DMS153 (cell line): ENCODE data around the gene SLC19A1.

ENCODE experiments used
- DNase-seq: peaks from one replicate; lab custom pipeline; 2025; lab: John Stamatoyannopoulos, UW

SLC19A1 gene

DNA sequence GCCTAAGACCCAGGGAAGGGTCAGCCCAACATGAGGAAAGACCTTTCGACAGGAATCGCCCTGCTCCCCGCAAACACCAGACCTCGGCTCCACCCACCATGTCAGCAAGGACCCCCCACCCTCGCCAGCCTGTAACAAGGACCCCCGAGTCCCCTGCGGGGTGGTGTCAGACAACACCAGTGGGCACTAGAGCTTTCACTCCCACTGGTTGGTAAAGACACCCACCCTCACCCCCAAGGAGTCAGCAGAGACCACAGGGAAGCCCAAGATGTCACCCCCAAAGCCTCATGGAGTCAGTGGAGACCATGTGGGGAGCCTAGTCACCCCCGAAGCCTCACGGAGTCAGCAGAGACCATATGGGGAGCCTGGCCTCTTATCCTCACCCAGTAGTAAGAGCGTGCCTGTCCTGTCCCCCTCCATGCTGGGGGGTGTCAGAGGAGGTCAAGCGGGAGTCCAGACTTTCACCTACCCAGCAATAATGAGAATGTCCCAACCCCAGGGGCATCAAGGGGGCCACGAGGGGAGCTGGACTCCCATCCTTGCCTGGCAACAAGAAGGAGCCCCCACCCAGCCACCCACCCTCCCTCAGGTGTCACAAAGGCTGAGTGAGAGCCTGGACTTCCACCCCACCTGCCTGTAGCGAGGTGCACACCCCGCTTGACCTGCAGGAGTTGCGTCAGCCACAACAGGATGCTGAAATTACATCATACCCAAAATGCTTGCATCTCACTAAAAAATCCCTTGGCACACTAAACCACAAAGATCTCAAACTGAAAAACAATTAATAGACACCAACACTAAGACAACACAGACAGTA is 24.8 kb downstream of the SLC19A1 start:
- DNase-seq: no peak

DNA sequence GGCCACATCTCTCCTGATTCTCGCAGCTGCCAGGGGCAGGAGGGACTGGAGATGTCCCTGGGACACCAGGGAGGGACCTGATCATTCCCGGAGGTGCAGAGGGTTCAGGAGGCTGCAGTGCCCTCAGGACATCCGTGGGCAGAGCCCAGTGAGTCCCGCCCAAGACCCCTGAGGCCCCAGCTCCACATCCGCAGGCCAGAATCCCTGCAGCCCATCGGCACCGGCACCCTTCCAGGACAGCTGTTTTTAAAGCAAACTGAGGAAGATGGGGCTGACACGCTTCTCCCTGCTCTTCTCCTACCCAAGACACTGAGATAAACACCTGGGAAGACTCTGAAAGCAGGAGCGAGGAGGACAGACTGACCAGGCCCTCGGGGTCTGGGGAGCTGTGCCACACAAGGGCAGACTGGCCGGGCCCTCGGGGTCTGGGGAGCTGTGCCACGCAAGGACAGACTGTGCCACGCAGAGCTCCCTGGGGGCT is 25.5 kb downstream of the SLC19A1 start:
- DNase-seq: no peak

DNA sequence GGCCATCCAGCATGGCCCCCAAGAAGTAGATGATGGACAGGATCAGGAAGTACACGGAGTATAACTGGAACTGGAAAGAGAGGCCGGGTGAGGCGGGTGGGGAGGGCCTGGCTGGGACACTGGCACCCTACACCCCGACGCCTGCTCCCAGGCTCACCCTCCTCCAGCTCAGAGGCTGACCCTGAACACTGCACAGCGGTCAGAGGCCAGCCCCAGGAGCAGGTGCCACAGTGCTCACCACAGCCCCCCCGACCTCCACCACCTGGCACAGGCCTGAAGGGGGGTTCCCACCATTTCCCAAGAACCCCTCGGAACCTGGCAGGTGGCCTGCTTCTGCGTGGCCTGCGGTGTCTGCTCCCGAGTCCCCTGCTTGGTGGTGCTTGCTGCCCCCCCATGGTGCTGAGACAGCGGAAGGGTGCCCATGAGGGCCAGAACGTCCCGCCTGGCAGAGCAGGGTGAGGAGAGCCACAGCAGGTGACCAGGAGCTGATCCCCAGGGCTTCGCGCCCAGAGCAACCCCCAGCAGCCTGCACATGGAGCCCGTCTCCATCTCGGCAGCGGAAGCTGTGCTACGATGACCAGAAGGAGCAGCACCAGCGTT is 26.1 kb downstream of the SLC19A1 start:
- no peak for DNase-seq

GRCh38 chr21:45515241-45516061 is 26.8 kb downstream of the SLC19A1 start:
- DNase-seq: no peak

DNA sequence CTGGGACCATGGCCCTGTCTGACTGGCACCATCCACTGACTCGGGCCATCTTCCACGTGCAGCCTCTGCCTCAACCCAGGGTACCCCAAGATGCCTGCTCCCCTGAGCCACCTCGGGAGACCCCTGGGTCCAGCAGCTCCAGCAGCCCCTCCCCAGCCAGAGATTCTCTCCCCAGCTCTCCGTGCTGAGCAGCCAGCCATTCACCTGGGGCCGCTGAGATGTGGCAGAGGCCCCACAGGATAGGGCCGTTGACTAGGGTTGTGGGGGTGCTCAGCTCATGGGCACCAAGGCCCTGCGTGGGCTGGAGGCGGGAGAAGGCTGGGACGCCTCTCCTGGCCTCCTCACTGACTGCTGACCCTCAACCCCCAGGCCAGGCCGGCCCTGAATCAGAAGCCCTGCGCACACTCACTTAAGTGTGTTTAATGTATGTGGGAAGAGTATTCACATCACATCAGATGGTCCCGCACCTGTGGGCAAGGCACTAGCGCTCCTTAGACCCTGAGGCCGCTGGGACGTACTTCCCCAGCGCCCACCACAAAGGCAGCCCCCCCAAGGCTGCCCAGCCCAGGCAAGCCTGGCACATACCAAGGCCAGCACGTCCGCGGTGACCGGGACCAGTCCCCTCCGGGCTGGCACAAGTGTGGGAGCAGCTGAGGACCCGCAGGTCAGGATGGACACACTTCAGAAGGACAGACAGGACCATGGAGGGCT is 27.8 kb downstream of the SLC19A1 start:
- DNase-seq: no peak

DNA sequence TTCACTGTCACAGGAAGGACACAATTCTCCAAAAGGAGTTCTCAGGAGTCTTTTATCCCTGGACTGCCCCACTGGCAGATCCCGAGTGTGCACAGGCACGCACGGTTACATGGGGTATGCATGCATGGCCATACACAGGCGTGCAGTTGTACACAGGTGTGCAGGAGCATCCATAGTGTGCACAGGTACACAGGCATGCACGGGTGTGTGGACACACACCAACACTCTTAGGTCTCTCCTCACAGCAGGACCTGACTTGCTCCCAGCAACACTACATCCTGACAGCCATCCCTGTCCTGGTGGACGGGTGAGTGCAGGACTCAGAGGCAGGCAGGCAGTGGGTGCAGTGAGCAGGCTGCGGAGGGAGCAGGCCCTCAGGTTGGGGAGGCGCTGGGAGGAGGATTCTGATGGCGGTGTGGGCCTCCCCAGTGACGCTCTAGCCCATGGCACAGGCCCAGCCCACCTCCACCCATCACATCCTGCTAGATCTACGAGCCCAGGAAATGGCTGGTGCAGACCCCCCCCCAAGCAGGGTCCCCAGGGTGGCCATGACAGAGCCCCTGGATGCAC is 28.4 kb downstream of the SLC19A1 start:
- DNase-seq: no peak

DNA sequence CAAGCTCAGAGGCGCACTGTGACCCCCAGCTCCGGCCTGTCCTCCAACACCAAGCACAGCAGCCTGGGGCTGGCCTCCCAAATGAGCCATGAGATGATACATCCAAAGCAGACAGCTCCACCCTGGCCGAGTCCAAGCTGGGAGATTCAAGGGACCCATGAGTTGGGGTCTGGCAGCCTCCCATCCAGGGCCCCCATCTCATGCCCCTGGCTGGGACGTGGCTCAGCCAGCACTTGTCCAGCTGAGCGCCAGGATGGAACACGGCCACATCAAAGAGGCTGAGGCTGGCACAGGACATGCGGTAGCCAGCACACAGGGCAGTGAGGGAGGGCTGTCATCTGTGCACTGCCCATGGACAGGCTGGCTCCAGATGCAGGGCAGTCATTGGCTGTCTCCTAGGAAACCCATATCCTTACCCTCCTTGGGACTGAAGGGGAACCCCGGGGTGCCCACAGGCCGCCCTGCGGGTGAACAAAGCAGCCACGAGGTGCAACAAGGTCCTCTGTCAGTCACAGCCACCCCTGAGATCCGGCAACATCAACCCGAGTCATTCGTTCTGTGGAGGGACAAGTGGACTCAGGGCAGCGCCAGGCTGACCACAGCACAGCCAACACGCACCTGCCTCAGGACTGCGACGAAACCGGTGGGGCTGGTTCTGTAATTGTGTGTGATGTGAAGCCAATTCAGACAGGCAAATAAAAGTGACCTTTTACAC is 29.1 kb downstream of the SLC19A1 start:
- no peak for DNase-seq

DNA sequence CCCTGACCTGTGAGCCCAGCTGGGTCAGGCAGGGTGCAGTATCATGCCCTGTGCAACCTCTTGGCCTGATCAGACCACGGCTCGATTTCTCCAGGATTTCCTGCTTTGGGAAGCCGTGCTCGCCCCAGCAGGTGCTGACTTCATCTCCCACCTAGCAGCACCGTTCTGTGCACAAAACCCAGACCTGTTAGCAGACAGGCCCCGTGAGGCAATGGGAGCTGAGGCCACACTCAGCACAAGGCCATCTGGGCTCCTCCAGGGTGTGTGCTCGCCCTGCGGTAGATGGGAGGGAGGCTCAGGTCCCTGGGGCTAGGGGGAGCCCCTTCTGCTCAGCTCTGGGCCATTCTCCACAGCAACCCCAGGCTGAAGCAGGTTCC is 29.6 kb downstream of the SLC19A1 start:
- DNase-seq: no peak

DNA sequence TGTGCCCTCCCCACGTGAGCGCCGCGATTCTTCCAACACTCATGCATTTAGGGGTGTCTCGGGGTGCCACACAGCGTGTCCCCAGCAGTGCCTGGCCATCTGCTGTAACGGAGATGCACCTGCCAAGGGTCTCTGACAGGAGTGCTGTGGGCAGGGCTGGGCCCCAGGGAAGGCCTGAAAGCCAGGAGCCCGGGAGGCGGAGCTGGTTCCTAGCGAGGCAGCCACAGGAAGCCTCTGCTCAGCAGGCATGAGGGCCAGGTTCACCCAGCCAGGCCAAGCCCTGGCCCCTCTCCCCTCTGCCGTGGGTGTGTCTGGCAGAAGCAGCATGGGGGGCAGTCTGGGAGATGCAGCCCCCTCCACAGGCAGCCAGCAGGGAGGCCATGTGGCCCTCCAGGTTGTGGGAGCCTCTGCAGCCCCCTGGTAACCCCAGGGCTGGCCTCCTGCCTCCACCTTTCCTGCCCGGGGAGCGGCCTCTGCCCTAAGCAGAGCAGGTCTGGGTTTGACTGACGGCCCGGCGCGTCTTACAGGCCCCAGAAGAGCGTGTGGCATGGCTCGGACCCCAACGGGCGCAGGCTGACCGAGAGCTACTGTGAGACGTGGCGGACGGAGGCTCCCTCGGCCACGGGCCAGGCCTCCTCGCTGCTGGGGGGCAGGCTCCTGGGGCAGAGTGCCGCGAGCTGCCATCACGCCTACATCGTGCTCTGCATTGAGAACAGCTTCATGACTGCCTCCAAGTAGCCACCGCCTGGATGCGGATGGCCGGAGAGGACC is 30.4 kb downstream of the SLC19A1 start:
- no peak for DNase-seq

DNA sequence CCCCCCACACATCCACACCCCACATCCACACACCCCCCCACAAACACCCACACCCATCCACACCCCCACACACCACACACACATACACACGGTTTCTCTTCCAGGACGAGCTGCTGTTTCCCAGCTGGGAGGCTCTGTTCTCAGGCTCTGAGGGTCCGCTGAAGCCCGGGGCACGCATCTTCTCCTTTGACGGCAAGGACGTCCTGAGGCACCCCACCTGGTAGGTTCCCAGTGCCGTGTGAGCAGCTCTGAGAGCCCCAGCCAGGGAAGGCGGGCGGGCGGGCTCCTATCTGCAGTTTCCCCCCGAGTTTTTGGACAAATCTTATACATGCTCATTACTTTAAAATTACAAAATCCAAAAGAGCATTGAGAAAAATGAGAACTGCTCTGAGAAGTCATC is 31.2 kb downstream of the SLC19A1 start:
- DNase-seq: no peak

- no peak for DNase-seq
Measured at GRCh38 chr21:45510466-45510955, 31.7 kb downstream of the SLC19A1 start.

- DNase-seq: no peak
Measured at GRCh38 chr21:45509566-45510465, 32.4 kb downstream of the SLC19A1 start.

- DNase-seq: no peak
Measured at GRCh38 chr21:45508607-45509565, 33.4 kb downstream of the SLC19A1 start.

GRCh38 chr21:45507888-45508508 is 34.2 kb downstream of the SLC19A1 start:
- DNase-seq: no peak

- no peak for DNase-seq
Measured at GRCh38 chr21:45507523-45507875, 34.7 kb downstream of the SLC19A1 start.

GRCh38 chr21:45506836-45507522 is 35.3 kb downstream of the SLC19A1 start:
- DNase-seq: no peak

GRCh38 chr21:45506241-45506817 is 35.9 kb downstream of the SLC19A1 start:
- DNase-seq: no peak
